Fibroblast of the conjunctiva (primary cell): ENCODE measurements around the gene CSF1R.

Experiments used
- DNase-seq: peaks from one replicate; pipeline ENCODE4 v3.0.0-alpha.2; 2010; ENCODE audit warnings: low read depth

CSF1R gene

GRCh38 chr5:150085950-150086715 lies at the start of gene CSF1R:
Gene CSF1R, minus strand, starts transcription at chr5:150086554. Its CDS starts 127 bp downstream, at chr5:150086427.
- no peak for DNase-seq

GRCh38 chr5:150135557-150136304 lies 49.4 kb upstream of the CSF1R start:
- DNase-seq, result no peak

- DNase-seq, result no peak
Observed at GRCh38 chr5:150134198-150134588, 47.8 kb upstream of the CSF1R start.

- no peak for DNase-seq
Observed at GRCh38 chr5:150133581-150134197, 47.3 kb upstream of the CSF1R start.

GRCh38 chr5:150132740-150133139 lies 46.4 kb upstream of the CSF1R start:
- no peak for DNase-seq

GRCh38 chr5:150131978-150132694 lies 45.8 kb upstream of the CSF1R start:
- DNase-seq, result no peak

- no peak for DNase-seq
Observed at GRCh38 chr5:150131461-150131860, 45.1 kb upstream of the CSF1R start.

GRCh38 chr5:150130493-150130922 lies 44.2 kb upstream of the CSF1R start:
- no peak for DNase-seq

- peak; percentile 67 for DNase-seq
Observed at GRCh38 chr5:150129813-150130492, 43.6 kb upstream of the CSF1R start.

GRCh38 chr5:150129454-150129812 lies 43.1 kb upstream of the CSF1R start:
- DNase-seq, result no peak

- no peak for DNase-seq
Observed at GRCh38 chr5:150126921-150127265, 40.5 kb upstream of the CSF1R start.

GRCh38 chr5:150126199-150126920 lies 40.0 kb upstream of the CSF1R start:
- no peak for DNase-seq

GRCh38 chr5:150125334-150125733 lies 39.0 kb upstream of the CSF1R start:
- no peak for DNase-seq

- DNase-seq, result no peak
Observed at GRCh38 chr5:150124596-150124995, 38.2 kb upstream of the CSF1R start.

- no peak for DNase-seq
Observed at GRCh38 chr5:150124111-150124557, 37.8 kb upstream of the CSF1R start.

- DNase-seq, result no peak
Observed at GRCh38 chr5:150123542-150123941, 37.2 kb upstream of the CSF1R start.

- no peak for DNase-seq
Observed at GRCh38 chr5:150122536-150123481, 36.5 kb upstream of the CSF1R start.

GRCh38 chr5:150122158-150122510 lies 35.8 kb upstream of the CSF1R start:
- DNase-seq, result no peak

GRCh38 chr5:150121448-150122157 lies 35.2 kb upstream of the CSF1R start:
- DNase-seq, result no peak
